ENCODE measurements around the gene PITPNM3. TPM values are rescaled to one million over a fixed set of nuclear protein-coding genes. Genes with fewer than 3 reads are reported as not detected.

PITPNM3 gene
- total RNA-seq, 1 experiment from 2014 or later, result 0.44 TPM

DNA sequence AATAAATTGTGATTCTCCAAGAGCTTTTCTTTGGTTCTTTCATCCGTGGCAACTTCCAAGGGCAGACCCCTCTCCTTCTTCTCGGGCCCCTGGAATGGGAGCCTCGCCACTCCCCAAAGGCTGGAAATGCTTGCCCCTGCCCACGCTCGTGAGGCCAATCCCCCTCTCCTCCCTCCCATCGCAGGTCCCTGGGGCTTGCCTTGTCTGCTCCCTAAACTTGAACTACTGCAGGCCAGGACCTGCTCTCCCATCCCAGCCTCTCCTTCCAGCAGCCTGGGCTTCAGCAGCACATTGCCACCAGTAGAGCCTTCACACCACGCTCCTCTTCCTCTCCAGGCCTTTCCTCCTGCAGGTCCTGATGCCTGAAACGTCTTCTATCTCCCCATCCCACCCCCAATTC lies 11.1 kb downstream of the PITPNM3 start:
- CTCF ChIA-PET, result no interaction called here
- BruUV-seq (replicated peaks), result no TSS peak
- DNase-seq (ENCODE audit: low read depth, low spot score) (no peak), ATAC-seq (no peak)
- in situ Hi-C loops (cut with HindIII; ENCODE audit: low pct_unique_long_range_greater_than_20kb, low sequenced_read_pairs), result no loop called here
- intact Hi-C loops (cut with micrococcal nuclease; ENCODE audit: unreplicated experiment), result no loop called here
- no peaks in the 10 kb centered on the region for H3K4me1 ChIP-seq (ENCODE audit: control insufficient read depth, insufficient read depth, low read length)
- no peaks in the 10 kb centered on the region for H3K9me3 ChIP-seq (ENCODE audit: control insufficient read depth, insufficient read depth, low read depth, low read length)
- H3K4me3 ChIP-seq (ENCODE audit: low read depth in 2 of 2, low read length in 2 of 2), result no peak overlapping the region
- no peaks in the 10 kb centered on the region for H3K36me3 ChIP-seq (ENCODE audit: control insufficient read depth, insufficient read depth, low read length)
- TF ChIP-seq POLR2AphosphoS5 (IDR thresholded peaks at IDR 0.05; ENCODE audit: low read depth, low read length), result no peak
- no peak for TF ChIP-seq SIN3A (IDR thresholded peaks at IDR 0.05; ENCODE audit: borderline replicate concordance, insufficient read depth, low read depth, low read length)
- TF ChIP-seq, protein P1, sequence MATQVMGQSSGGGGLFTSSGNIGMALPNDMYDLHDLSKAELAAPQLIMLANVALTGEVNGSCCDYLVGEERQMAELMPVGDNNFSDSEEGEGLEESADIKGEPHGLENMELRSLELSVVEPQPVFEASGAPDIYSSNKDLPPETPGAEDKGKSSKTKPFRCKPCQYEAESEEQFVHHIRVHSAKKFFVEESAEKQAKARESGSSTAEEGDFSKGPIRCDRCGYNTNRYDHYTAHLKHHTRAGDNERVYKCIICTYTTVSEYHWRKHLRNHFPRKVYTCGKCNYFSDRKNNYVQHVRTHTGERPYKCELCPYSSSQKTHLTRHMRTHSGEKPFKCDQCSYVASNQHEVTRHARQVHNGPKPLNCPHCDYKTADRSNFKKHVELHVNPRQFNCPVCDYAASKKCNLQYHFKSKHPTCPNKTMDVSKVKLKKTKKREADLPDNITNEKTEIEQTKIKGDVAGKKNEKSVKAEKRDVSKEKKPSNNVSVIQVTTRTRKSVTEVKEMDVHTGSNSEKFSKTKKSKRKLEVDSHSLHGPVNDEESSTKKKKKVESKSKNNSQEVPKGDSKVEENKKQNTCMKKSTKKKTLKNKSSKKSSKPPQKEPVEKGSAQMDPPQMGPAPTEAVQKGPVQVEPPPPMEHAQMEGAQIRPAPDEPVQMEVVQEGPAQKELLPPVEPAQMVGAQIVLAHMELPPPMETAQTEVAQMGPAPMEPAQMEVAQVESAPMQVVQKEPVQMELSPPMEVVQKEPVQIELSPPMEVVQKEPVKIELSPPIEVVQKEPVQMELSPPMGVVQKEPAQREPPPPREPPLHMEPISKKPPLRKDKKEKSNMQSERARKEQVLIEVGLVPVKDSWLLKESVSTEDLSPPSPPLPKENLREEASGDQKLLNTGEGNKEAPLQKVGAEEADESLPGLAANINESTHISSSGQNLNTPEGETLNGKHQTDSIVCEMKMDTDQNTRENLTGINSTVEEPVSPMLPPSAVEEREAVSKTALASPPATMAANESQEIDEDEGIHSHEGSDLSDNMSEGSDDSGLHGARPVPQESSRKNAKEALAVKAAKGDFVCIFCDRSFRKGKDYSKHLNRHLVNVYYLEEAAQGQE (IDR thresholded peaks at IDR 0.05; ENCODE audit: insufficient read depth in 1 of 2, low read depth in 2 of 2, low read length in 1 of 2), result no peak
- TF ChIP-seq, protein P2, sequence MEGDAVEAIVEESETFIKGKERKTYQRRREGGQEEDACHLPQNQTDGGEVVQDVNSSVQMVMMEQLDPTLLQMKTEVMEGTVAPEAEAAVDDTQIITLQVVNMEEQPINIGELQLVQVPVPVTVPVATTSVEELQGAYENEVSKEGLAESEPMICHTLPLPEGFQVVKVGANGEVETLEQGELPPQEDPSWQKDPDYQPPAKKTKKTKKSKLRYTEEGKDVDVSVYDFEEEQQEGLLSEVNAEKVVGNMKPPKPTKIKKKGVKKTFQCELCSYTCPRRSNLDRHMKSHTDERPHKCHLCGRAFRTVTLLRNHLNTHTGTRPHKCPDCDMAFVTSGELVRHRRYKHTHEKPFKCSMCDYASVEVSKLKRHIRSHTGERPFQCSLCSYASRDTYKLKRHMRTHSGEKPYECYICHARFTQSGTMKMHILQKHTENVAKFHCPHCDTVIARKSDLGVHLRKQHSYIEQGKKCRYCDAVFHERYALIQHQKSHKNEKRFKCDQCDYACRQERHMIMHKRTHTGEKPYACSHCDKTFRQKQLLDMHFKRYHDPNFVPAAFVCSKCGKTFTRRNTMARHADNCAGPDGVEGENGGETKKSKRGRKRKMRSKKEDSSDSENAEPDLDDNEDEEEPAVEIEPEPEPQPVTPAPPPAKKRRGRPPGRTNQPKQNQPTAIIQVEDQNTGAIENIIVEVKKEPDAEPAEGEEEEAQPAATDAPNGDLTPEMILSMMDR (IDR thresholded peaks at IDR 0.05), result no peak
- no peak for TF ChIP-seq TCF7L2 (IDR thresholded peaks at IDR 0.05; ENCODE audit: low read depth, low read length)
- H3K27me3 ChIP-seq (ENCODE audit: control insufficient read depth, insufficient read depth, low read length), result no peaks in the 10 kb centered on the region
- POLR2A ChIA-PET, result no interaction called here
- H3K27ac ChIP-seq (ENCODE audit: low read length), result no peak overlapping the region

DNA sequence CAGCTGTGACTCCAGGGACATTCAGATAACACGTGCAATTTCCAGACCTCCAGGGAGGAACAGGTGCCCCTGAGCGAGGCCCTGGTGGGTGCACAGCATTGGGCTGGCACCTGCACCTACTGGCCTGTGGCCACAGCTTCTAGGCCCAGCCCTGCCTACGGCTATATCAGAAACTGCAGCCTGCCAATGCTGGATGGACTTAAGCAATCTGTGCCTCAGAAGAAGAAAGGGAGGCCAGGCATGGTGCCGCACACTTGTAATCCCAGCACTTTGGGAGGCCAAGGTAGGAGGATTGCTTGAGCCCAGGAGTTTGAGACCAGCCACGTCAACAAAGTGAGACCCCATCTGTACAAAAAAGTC lies 12.4 kb downstream of the PITPNM3 start:
- ChIA-PET CTCF (no interaction called here), POLR2A (no interaction called here)
- in situ Hi-C loops (cut with HindIII; ENCODE audit: low pct_unique_long_range_greater_than_20kb, low sequenced_read_pairs), result no loop called here
- no peak for TF ChIP-seq TCF7L2 (IDR thresholded peaks at IDR 0.05; ENCODE audit: low read depth, low read length)
- TF ChIP-seq SIN3A (IDR thresholded peaks at IDR 0.05; ENCODE audit: borderline replicate concordance, insufficient read depth, low read depth, low read length), result no peak
- TF ChIP-seq POLR2AphosphoS5 (IDR thresholded peaks at IDR 0.05; ENCODE audit: low read depth, low read length), result no peak
- TF ChIP-seq, protein P2 (IDR thresholded peaks at IDR 0.05), result no peak
- TF ChIP-seq, protein P1 (IDR thresholded peaks at IDR 0.05; ENCODE audit: insufficient read depth in 1 of 2, low read depth in 2 of 2, low read length in 1 of 2), result no peak
- H3K27ac ChIP-seq (ENCODE audit: low read length), result no peak overlapping the region
- no peaks in the 10 kb centered on the region; the same call in 1 of the 2 replicates for H3K27me3 ChIP-seq (ENCODE audit: control insufficient read depth, insufficient read depth, low read length)
- intact Hi-C loops (cut with micrococcal nuclease; ENCODE audit: unreplicated experiment), result no loop called here
- DNase-seq (ENCODE audit: low read depth, low spot score), result no peak
- no peaks in the 10 kb centered on the region for H3K9me3 ChIP-seq (ENCODE audit: control insufficient read depth, insufficient read depth, low read depth, low read length)
- H3K36me3 ChIP-seq (ENCODE audit: control insufficient read depth, insufficient read depth, low read length), result no peaks in the 10 kb centered on the region
- no TSS peak for BruUV-seq (replicated peaks)
- no peaks in the 10 kb centered on the region for H3K4me1 ChIP-seq (ENCODE audit: control insufficient read depth, insufficient read depth, low read length)
- H3K4me3 ChIP-seq (ENCODE audit: low read depth in 2 of 2, low read length in 2 of 2), result no peak overlapping the region
- no peak for ATAC-seq
